OCI-LY7 (cell line): ENCODE results near the gene SLC24A4.

Source experiments
- EZH2phosphoT487 ChIP-seq: fragments of 200-600 bp; sonication (generic); IDR thresholded peaks from 2 replicates; pipeline ENCODE4 v1.6.1; 2018; ENCODE audit warnings: low read depth, borderline replicate concordance, mild to moderate bottlenecking, mixed run types, antibody characterized with exemption, low read length, moderate library complexity, mixed read lengths
- TF ChIP-seq, protein P1 (sequence below): fragments of 200-600 bp; sonication (generic); conservative IDR thresholded peaks from 2 replicates; pipeline ENCODE4 v1.5.1; 2014; ENCODE audit warnings: mild to moderate bottlenecking, antibody characterized with exemption, low read length, moderate library complexity, mixed read lengths

DNA sequence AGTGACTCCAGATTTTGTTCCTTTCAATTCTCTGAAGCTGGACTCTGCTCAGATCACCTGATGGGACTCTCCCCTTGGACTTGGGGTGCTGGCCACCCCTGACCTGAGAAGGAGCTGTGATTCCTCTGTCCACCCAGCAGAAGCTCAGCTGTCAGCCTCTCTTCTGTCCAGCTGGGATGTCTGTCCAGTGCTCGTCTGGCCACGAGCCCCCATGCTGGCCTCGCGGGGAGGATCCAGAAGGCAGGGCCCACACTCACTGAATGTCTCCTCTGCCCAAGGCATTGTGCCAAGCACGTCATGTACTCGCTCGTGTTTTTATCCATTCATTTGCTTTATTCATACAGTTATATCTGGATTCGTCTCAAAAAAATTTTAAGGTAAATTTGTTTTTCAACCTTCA lies 14.2 kb upstream of the SLC24A4 start:
- TF ChIP-seq, protein P1, sequence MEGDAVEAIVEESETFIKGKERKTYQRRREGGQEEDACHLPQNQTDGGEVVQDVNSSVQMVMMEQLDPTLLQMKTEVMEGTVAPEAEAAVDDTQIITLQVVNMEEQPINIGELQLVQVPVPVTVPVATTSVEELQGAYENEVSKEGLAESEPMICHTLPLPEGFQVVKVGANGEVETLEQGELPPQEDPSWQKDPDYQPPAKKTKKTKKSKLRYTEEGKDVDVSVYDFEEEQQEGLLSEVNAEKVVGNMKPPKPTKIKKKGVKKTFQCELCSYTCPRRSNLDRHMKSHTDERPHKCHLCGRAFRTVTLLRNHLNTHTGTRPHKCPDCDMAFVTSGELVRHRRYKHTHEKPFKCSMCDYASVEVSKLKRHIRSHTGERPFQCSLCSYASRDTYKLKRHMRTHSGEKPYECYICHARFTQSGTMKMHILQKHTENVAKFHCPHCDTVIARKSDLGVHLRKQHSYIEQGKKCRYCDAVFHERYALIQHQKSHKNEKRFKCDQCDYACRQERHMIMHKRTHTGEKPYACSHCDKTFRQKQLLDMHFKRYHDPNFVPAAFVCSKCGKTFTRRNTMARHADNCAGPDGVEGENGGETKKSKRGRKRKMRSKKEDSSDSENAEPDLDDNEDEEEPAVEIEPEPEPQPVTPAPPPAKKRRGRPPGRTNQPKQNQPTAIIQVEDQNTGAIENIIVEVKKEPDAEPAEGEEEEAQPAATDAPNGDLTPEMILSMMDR = no peak
- no peak for TF ChIP-seq EZH2phosphoT487
